ENCODE data around the gene ANO2.

Gene ANO2

DNA sequence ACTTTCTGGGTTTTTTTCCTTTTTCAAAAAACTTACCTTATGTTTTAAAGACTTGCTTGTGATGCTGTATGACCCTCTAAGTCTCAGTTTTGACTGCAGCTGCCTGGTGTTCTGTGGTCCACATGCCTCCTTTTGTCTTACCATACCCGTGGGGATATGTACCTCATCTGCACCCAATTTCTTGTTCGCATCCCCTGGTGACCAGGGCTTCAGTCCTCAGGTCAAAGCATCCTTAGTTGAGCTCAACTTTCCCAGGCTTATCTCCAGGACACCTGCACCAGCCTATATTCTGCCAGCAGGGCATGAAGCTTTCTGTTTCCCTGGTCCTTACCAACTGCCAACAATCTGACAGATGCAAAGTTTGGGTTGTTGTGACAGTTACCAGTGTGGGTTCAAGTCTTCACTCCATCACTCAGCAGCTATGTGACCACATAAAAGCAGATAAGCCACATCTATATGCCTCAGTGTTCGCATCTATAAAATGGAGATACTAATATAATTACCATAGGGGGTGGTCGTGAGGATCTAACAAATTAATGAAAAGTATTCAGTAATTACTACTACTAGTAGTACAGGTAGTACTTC, 419.2 kb downstream of the ANO2 start:
- DNase-seq = no peak

DNA sequence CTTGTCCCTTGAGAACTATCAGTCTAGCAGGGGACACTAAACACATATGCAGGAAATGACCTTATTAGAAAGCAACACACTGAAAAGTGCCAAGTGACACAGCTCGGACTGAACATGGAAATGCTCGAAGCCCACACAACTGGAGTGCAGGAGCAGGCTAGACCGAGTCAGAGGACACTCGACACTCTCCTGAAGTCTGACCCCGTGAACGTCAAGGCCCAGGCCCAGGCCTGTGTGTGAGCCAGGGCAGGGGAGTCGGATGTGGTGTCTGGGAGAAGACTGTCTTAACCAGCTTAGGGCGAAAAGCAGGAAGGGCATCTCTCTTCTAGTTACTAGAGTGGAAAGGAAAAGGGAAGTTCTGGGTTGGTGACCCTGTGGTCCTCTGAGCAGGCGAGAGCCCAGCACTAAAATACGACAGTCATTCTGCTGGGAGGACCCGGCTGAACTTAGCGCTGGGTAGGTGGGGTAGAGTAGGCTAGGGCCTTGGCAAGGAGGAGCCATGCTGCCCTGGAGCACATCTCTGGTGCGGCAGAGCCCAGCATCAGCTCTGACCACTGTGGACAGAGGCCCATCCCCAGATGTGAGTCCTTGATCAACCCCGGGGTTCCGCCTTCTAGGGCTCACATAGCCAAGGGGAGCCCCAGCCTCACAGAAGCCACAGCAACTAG, 420.2 kb downstream of the ANO2 start:
- DNase-seq = no peak

DNA sequence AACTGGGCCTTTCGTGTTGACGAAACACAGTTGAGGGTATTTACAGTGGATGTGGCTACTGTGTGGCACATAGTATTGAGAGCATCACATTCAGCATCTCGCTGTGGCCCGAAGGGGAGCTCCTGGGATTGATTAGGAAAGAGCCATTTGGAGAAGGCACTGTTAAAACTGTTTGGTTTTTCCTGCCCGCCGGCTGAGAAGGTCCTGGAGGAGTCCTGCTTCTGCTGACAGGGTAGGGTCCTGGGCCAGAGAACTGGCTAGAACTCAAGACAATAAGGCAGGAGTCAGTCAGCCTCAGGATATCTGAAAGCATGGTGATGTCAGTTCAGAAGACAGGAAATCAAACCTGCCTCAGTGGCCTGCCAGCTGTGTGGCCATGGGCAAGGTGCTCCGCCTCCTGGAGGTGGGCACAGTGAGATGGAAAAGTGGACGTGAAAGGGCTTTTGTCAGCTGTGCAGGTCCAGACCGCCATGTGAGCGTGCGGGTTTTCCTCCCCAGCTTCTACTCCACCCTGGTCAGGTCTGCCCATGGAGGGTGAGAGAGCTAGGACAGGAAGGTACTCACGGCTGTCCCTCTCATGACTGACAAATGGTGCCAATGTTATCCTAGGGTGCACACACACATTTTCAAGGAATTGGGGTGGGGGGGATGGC, 420.8 kb downstream of the ANO2 start:
- no peak for DNase-seq

DNA sequence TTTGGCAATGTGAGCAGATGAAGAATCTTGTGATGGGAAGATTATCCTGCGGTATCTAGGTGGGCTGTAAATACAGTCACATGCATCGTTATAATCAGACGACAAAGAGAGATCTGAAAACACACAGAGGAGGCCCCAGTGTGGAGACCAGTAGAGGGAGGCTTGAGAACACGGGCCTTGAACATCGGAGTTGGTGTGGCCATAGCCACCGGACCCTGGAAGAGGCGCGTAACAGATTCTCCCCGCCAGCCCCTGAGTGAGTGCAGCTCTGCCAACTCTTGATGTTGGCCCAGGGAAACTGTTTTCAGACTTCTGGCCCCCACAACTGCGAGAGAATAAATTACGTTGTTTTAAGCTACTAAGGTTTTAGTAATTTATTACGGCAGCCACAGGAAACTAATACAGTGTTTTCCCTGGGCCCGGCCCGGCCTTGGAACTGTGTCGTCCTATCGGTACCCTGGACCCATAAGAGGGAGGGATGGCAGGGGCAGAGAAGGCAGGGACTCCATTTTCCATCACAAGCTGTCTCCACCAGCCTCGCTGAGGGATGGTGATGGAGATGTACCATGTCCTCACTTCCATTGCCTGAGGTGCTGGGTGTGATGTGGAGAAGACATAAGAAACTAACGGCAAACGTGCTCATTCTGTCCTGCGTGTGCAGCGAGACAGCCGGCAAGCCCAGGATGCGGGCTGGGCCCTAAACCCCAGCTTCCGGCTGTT, 421.5 kb downstream of the ANO2 start:
- no peak for DNase-seq

DNA sequence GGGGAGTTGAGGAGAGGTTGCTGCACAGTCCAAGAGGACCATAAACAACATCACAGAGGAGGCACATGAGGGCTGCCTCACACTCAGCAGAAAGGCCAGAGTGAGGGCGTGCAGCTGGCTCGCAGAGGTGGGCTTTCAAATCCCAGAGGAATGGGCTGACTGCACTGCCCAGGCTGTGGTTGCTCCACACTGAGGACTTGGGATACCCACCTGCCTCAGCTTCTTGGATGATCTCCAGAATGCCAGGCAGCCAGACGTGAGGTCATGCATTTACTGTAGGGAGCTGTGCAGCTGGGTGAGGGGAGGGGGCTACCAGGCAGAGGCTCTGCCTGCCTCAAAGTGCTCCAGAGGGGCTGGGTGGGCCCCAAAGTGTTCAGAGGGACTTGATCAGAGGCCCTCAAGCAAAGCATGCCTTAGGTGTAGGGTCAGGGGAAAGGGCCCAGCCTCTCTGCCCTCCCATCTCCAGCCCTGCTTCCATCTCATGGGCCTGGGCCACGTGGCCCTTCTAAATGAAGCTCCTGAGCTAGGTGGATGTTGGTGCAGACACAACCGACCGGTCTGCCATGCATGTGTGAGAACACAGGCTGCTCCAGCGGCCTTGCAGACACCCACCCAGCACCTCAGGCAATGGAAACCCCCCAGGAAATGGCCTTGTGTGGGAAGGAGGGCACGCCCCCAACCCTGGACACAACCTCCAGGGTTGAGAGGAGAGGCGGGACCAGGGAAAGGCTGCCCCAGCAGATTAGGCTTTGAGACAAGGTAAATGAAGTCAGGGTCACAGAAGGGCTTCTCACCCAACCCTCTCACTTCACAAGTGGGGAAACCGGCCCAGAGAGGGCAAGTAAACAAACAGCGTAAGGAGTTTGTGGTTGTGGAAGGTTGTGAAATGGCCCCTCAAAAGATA, 422.4 kb downstream of the ANO2 start:
- peak; percentile 66 for DNase-seq

DNA sequence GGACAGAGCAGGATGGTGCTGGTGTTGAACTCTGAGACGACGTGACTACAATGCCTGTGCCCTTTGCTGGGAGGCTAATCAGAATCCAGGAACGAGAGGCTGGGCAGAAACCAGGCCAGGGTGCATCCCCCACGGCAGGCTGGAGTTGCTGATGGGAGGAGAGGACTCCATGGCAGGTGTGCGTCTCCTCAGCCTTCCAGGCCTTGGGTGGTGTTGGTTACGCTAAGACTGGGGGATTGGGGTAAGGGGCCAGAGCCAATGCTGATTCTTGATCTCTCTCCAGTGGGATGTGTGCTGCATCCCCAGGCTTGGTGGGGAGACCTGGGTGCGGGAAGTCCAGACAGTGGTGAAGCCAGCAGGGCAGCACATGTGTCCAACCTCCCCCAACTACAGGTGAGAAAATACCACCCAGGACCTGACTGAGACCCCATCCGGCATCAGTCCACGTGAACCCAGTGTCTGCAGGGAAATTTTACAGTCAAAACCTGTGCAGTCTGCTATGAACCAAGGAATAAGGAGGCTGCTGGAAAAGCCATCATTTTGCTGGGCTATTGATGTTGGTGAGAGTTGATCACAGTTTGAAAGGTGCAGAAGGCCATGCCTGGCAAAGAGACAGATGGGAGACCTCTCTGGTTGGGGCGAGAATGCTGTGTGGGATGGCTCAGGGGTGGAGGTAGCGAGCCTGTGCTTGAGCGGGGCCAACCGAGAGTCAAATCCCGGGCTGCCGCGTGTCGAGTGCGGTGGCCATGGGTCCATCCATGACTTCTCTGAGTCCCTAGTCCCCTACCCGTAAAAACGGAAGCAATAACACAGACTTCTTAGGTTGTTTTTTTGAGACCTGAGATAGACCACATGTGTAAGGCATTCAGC, 423.4 kb downstream of the ANO2 start:
- no peak for DNase-seq

DNA sequence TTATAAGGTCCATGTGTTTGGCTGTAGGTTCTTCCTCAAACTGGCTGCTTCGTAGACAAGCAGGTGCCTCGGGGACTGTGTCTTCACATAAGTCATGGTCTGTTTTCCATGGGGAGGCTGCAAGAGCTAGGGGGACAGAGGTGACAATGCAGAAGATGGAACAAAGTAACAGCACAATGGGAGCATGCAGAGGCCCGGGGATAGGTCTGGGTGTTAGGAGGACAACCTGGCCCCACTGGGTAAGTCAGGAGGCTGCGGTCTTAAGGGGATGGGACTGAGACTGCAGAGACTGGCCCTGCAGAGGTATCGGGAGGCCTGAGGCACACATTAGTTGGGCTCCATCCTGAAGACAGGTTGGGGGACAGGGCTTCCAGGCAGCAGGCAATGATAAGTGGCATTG, 424.2 kb downstream of the ANO2 start:
- DNase-seq = no peak

DNA sequence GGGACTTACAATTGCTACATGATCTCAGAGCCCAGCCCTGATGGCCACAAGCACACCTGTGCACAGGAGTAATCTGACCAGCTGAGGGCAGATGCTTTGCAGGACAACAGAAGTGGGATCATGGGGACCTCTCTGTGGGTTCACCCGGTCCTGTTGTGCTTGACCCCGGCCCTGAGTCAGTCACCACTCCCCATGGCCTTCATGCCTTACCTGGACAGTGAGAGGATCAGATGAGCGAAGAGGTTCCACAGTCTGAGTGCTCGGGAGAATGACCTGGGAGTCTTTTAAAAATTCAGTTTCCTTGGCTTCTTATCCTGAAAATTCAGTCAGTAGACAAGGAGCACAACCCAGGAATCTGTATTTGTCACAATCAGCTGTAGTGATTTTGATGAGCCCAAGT, 425.0 kb downstream of the ANO2 start:
- DNase-seq = no peak

DNA sequence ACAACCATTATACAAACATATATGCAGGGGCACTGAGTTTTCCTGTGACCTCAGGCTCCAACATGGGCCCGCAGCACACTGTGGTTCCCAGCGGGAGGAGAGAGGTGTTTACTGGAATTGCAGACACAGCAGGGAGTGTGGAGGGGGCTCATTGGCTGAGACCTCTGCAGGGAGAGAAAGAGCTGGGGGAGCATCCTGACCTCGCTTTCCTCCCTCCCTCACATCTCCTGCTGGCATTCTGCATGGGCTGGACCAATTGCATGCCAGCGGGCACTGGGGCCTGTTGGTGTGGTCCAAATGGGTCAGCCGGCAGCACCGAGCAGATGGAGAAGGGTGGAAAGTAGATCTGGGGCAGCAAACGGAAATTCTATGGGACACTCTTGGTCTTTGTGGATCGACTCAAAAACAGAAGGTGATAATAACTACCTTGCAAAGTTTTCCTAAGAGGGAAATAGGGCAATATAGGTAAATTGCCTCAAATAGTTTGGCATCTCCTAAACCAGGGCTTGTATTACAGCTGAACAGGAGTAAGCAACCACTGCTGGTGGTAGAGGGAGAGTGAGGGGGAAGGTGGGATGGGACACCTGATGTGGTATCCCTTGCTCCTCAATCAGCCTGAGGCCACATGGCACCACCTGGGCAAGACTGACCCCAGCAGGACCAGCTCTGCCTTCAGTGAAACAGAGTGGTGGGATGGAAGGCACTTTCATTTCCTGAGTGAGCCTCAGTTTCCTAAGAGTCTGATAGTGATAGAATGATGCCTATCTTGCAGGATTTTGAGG, 426.3 kb downstream of the ANO2 start:
- DNase-seq = peak; percentile 15

DNA sequence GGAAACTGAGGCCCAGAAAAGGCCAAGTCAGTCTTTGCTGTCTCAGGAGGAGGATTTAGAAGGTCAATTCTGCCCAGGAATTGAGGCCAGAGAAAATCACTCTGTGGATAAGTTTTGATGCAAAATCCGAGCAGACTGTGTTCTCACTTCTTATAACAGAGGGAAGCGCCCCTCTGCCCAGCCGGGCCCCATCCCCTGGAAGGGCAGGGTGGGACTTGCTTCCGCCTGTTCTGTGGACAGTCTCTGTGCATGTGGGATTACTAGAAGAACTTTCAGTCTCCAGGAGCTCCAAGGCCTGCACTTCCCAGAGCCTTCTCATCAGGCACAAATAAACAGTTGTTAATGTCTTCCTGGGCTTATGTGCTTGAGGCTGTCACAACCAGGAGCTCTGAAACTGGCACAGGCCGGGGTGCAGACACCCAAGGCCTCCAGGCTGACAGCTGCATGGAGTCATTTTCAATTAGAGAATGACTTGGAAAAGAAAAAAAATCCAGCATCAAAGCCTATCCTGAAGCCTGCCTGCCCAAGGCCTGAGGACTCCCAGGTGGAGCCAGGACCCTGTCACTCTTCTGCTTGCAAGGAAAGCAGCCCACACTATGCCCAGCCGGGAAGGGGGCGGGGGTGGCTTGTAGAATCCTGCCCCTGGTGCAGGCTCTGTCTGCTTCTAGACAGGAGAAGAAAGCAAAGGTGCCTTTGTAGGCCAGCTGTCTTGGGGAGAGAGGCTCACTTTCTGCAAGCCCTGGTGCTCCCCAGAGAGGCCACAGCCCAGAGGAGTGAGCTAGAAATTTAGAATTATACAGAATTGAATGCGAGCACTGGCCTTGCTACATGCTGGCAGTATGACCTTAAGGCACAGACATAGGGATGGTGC, 428.5 kb downstream of the ANO2 start:
- DNase-seq = no peak

DNA sequence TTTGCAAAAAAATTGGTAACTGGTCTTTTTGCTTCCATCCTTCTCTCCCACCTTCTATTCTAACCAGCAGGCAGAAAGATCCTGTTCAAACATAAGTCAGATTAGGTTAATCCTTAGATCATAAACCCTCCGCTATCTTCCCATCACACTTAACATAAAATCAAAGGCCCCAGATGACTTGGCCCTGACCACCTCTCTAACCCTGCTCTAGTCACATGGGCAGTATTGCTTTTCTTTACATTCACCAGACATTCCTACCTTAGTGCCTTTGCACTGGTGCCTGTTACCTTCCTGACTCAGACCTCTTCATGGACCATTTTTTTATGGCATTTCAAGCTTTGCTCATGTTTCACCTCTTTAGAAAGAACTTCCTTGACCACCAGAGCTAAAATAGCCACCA, 429.6 kb downstream of the ANO2 start:
- DNase-seq = no peak

DNA sequence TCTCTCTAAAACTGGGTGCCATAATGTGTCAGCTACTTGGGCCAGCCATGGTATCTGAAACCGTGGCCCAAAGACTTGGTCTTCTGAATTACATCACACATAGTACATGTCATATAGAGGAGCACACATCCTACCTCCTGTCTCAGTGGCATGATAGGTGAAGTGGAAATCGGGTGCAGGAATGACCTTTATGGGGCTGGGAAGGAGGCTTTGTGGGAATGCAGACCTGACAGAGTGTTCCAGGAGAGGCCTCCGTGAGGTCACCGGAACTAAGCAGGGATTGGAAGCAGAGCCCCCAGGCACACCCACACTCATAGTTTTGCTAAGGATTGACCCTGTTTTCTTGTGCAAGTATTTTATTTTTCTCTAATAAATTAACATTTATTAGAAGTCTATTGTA, 430.5 kb downstream of the ANO2 start:
- DNase-seq = no peak

DNA sequence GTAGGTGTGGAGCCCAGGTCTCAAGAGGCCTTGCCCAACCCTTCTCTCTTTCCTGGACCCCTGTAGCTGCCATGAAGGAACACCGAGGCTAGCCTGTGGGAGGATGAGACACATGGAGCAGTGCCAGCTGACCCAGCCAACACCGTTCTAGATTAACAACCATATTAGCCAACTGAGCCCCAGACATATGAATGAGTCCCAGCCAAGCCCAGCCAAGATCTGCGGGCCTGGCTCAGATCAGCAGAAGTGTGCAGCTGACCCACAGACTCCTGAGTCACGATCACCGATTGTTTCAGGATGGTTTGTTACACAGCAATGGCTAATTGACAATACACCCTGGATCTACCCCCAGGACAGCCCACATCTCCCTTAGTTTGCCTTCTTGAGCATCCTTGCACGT, 431.0 kb downstream of the ANO2 start:
- DNase-seq = no peak

DNA sequence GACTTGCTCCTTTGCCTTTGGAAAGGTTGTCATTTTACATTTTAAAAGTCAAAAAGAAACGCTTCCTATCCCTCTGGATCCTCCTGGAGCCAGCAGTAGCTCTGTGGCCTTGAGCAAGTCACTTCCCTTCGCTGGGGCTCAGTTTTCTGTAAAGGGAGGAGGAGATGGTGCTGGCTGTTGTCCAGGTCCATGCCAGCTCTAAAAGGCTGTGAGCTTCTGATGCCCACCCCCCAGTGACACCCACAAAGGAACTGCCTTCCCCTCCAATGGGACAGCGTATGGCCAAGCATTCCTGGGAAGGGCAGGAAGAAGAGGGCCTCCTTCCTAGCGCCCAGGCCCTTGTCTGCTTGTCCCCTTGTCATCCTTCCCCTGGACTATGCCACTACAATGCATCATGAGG, 431.7 kb downstream of the ANO2 start:
- no peak for DNase-seq

All from NCI-H69 (cell line).